SK-N-SH (cell line): ENCODE results near the gene ERGIC1. TPM values are rescaled to one million over a fixed set of nuclear protein-coding genes. Genes with fewer than 3 reads are reported as not detected.

Experiments used
- CTCF ChIA-PET: fragments of 300-600, 350-600 bp; formaldehyde crosslinking; extraction: SDS; loops from one replicate; lab custom pipeline; 2021; lab: Yijun Ruan, JAX
- POLR2A ChIA-PET: fragments of 350-600 bp; sonication (Branson Sonifier 250); formaldehyde crosslinking; extraction: SDS; loops from one replicate; lab custom pipeline; 2020; ENCODE audit warnings: antibody characterized with exemption, inconsistent platforms; lab: Yijun Ruan, JAX
- DNase-seq: peaks from one replicate; pipeline ENCODE4 v3.0.0; 2012
- H2AFZ ChIP-seq: fragments of 200-600 bp; sonication (generic); 2 replicates; pipeline ENCODE4 v1.8.1; 2016; ENCODE audit warnings: antibody characterized with exemption, mild to moderate bottlenecking, low read depth
- H3F3A ChIP-seq: fragments of 200-600 bp; sonication (generic); replicated peaks from 2 replicates; pipeline ENCODE3; 2016; ENCODE audit warnings: antibody characterized with exemption, mild to moderate bottlenecking; ENCODE audit not compliant: insufficient read depth
- H3K27ac ChIP-seq, 2 experiments: fragments of 200-500 bp in 1 of 2; fragments of 200-600 bp in 1 of 2; sonication (Bioruptor generic) in 1 of 2; sonication (generic), shearing (Covaris generic) in 1 of 2; 2 replicates each; pipeline versions ENCODE4 v1.5.1 to v1.6.1; 2014 to 2016; ENCODE audit warnings: low read depth in 2 of 2, inconsistent platforms in 1 of 2, low read length in 1 of 2, mild to moderate bottlenecking in 1 of 2, mixed read lengths in 1 of 2
- H3K27me3 ChIP-seq: fragments of 200-600 bp; sonication (generic), shearing (Covaris generic); 2 replicates; pipeline ENCODE4 v1.6.1; 2016; ENCODE audit warnings: mixed run types; ENCODE audit not compliant: insufficient read depth
- H3K36me3 ChIP-seq, 2 experiments: fragments of 200-500 bp in 1 of 2; fragments of 200-600 bp in 1 of 2; sonication (Bioruptor generic) in 1 of 2; sonication (generic) in 1 of 2; replicated peaks in 1 of 2; 2 replicates each; pipeline versions ENCODE3 to v1.5.1; 2014 to 2016; ENCODE audit warnings: low read length in 1 of 2, mild to moderate bottlenecking in 1 of 2; ENCODE audit not compliant: insufficient read depth in 2 of 2, control insufficient read depth in 1 of 2
- H3K4me1 ChIP-seq, 2 experiments: fragments of 200-500 bp in 1 of 2; fragments of 200-600 bp in 1 of 2; sonication (Bioruptor generic) in 1 of 2; sonication (generic), shearing (Covaris generic) in 1 of 2; 2 replicates each; pipeline versions ENCODE4 v1.5.1 to v1.6.1; 2014 to 2016; ENCODE audit warnings: low read depth in 1 of 2, low read length in 1 of 2, mixed run types in 1 of 2; ENCODE audit not compliant: insufficient read depth in 2 of 2, control insufficient read depth in 1 of 2
- H3K4me2 ChIP-seq: fragments of 200-600 bp; sonication (generic), shearing (Covaris generic); 2 replicates; pipeline ENCODE4 v1.6.1; 2017; ENCODE audit warnings: mixed run types
- H3K4me3 ChIP-seq, 2 experiments: fragments of 200-500 bp in 1 of 2; fragments of 200-600 bp in 1 of 2; sonication (Bioruptor generic) in 1 of 2; sonication (generic), shearing (Covaris generic) in 1 of 2; 2 replicates each; pipeline versions ENCODE4 v1.5.1 to v1.8.1; 2014 to 2016; ENCODE audit warnings: low read depth in 2 of 2, inconsistent platforms in 1 of 2, low read length in 1 of 2, mild to moderate bottlenecking in 1 of 2, mixed read lengths in 1 of 2, moderate library complexity in 1 of 2
- H3K79me2 ChIP-seq: fragments of 200-600 bp; sonication (generic); 2 replicates; pipeline ENCODE4 v1.8.1; 2017; ENCODE audit warnings: mild to moderate bottlenecking; ENCODE audit not compliant: insufficient read depth
- H3K9ac ChIP-seq: fragments of 200-600 bp; sonication (generic); 2 replicates; pipeline ENCODE4 v1.6.1; 2017; ENCODE audit warnings: mixed run types
- H3K9me2 ChIP-seq: fragments of 200-600 bp; sonication (generic); 2 replicates; pipeline ENCODE4 v1.6.1; 2017; ENCODE audit warnings: mixed run types
- H3K9me3 ChIP-seq: fragments of 200-600 bp; sonication (generic); 2 replicates; pipeline ENCODE4 v1.6.1; 2017; ENCODE audit warnings: mixed run types, mild to moderate bottlenecking, moderate library complexity
- H4K20me1 ChIP-seq: fragments of 200-600 bp; sonication (generic); 2 replicates; pipeline ENCODE4 v1.6.1; 2017; ENCODE audit warnings: mild to moderate bottlenecking, mixed run types; ENCODE audit not compliant: insufficient read depth
- CHD2 ChIP-seq: fragments of 150-350 bp; IDR thresholded peaks from 2 replicates; pipeline ENCODE4 v1.6.1; 2018; ENCODE audit warnings: low read length; ENCODE audit not compliant: partially characterized antibody
- EP300 ChIP-seq, 2 experiments: IDR thresholded peaks; 2 replicates each; pipeline versions ENCODE4 v1.4.0 to v1.6.1; 2012; ENCODE audit warnings: borderline replicate concordance in 1 of 2, low read depth in 1 of 2, low read length in 1 of 2
- EZH2phosphoT487 ChIP-seq: fragments of 200-600 bp; sonication (generic); IDR thresholded peaks from 2 replicates; pipeline ENCODE4 v1.6.1; 2017; ENCODE audit warnings: low read depth, mixed run types, mild to moderate bottlenecking, antibody characterized with exemption, moderate library complexity, borderline replicate concordance
- FOXJ3 ChIP-seq: sonication (generic); formaldehyde crosslinking; IDR thresholded peaks from 2 replicates; pipeline ENCODE4 v1.5.1; 2020; ENCODE audit warnings: mild to moderate bottlenecking, missing genetic modification reagents
- FOXM1 ChIP-seq: IDR thresholded peaks from 2 replicates; pipeline ENCODE4 v1.4.0; 2012; ENCODE audit warnings: low read depth, mild to moderate bottlenecking
- GABPA ChIP-seq: IDR thresholded peaks from 2 replicates; pipeline ENCODE4 v1.4.0; 2012; ENCODE audit warnings: low read depth, mild to moderate bottlenecking
- IRF3 ChIP-seq: fragments of 150-350 bp; IDR thresholded peaks from 2 replicates; pipeline ENCODE4 v1.6.1; 2016; ENCODE audit warnings: mild to moderate bottlenecking, low read depth, low read length
- MEF2A ChIP-seq: IDR thresholded peaks from 2 replicates; pipeline ENCODE4 v1.4.0; 2012; ENCODE audit warnings: low read depth, borderline replicate concordance
- NFIC ChIP-seq: IDR thresholded peaks from 2 replicates; pipeline ENCODE4 v1.4.0; 2012; ENCODE audit warnings: borderline replicate concordance
- PBX3 ChIP-seq: IDR thresholded peaks from 2 replicates; pipeline ENCODE4; 2012
- POLR2AphosphoS5 ChIP-seq: IDR thresholded peaks from 2 replicates; pipeline ENCODE4 v1.6.1; 2012; ENCODE audit warnings: low read depth, low read length
- RCOR1 ChIP-seq: fragments of 150-350 bp; IDR thresholded peaks from 2 replicates; pipeline ENCODE4 v1.6.1; 2017; ENCODE audit warnings: antibody characterized with exemption, low read length
- REST ChIP-seq: IDR thresholded peaks from 2 replicates; pipeline ENCODE4 v1.6.1; 2012; ENCODE audit warnings: mild to moderate bottlenecking, low read depth, low read length, moderate library complexity
- RFX5 ChIP-seq: IDR thresholded peaks from 2 replicates; pipeline ENCODE4 v1.6.1; 2012; ENCODE audit warnings: mild to moderate bottlenecking, improper control_type of control experiment, low read length
- RXRA ChIP-seq: IDR thresholded peaks from 2 replicates; pipeline ENCODE4 v1.4.0; 2012; ENCODE audit warnings: low read depth, mild to moderate bottlenecking, borderline replicate concordance
- SIN3A ChIP-seq: IDR thresholded peaks from 2 replicates; pipeline ENCODE4 v1.6.1; 2012; ENCODE audit warnings: low read depth, mild to moderate bottlenecking, low read length, moderate library complexity, borderline replicate concordance
- SMC3 ChIP-seq: IDR thresholded peaks from 2 replicates; pipeline ENCODE4 v1.6.1; 2012; ENCODE audit warnings: low read depth, low read length, improper control_type of control experiment
- TCF12 ChIP-seq: IDR thresholded peaks from 2 replicates; pipeline ENCODE4 v1.4.0; 2012
- USF2 ChIP-seq: fragments of 150-350 bp; IDR thresholded peaks from 2 replicates; pipeline ENCODE4 v1.6.1; 2017; ENCODE audit warnings: antibody characterized with exemption, low read length, low read depth, borderline replicate concordance
- YY1 ChIP-seq: IDR thresholded peaks from 2 replicates; pipeline ENCODE4 v1.4.0; 2012; ENCODE audit warnings: low read depth, mild to moderate bottlenecking
- WGBS: methylation state at CpG from one replicate; pipeline ENCODE4 v1.1.6; 2017; ENCODE audit warnings: low lambda C conversion rate; 5-methylcytosine and 5-hydroxymethylcytosine counted together
- polyA plus RNA-seq, 3 experiments: library from polyadenylated mRNA; depleted of rRNA; stranded (reverse); fragments of >200 nt; gene quantifications; 2 replicates each; pipeline ENCODE4 v1.2.3, GENCODE V29; 2012

ERGIC1 gene
- polyA plus RNA-seq, 1 of the 3 experiments (the other 2 are of a cell fraction), result 101 TPM

- TF ChIP-seq MEF2A (no peak), IRF3 (no peak), POLR2AphosphoS5 (no peak), EP300 (IDR thresholded peaks at IDR 0.05; ENCODE audit: borderline replicate concordance in 1 of 2, low read depth in 1 of 2, low read length in 1 of 2) (no peak), RXRA (no peak), REST (no peak), USF2 (no peak), SIN3A (no peak), YY1 (no peak), FOXM1 (no peak), TCF12 (no peak), RCOR1 (no peak), NFIC (no peak), EZH2phosphoT487 (no peak), SMC3 (no peak), GABPA (no peak), PBX3 (no peak), FOXJ3 (CRISPR knock-in tag) (no peak), RFX5 (no peak), CHD2 (no peak)
- TF ChIP-seq, all 33 proteins: peak for 0
- Histone ChIP-seq H3F3A (no peaks in the 10 kb centered on the region), H3K9ac (no peak overlapping the region), H3K27me3 (no peaks in the 10 kb centered on the region), H3K4me3 (no peak overlapping the region), H3K27ac (no peak overlapping the region), H3K4me2 (no peak overlapping the region), H3K4me1 (no peaks in the 10 kb centered on the region; a peak in 1 of 4 replicates), H3K9me2 (no peaks in the 10 kb centered on the region), H3K79me2 (peaks cover 11% of the 10 kb centered on the region), H2AFZ (no peak overlapping the region), H4K20me1 (no peaks in the 10 kb centered on the region), H3K36me3 (peaks cover 4 to 19% of the 10 kb centered on the region in 2 experiments), H3K9me3 (no peaks in the 10 kb centered on the region)
- no peak for DNase-seq
- WGBS, result 80% methylated on average over 1 of the region's 6 CpGs
- ChIA-PET CTCF (interaction anchor here (1.2 kb wide), 1 partner anchor 174 kb away, joined by 5 read pairs; no protein-coding TSS in a partner anchor), POLR2A (no interaction called here)
Observed at GRCh38 chr5:172890659-172891058, 56.6 kb downstream of the ERGIC1 start.
